B cell (primary cell): Measurements from ENCODE around the gene GALNT10. TPM values are rescaled to one million over a fixed set of nuclear protein-coding genes. Genes with fewer than 3 reads are reported as not detected.

ENCODE experiments used
- ATAC-seq: fragments of 200-7000 bp; cut with Tn5 transposase; one replicate; pipeline ENCODE4 v1.10.0; 2021; ENCODE audit warnings: low read depth, mild to moderate bottlenecking, moderate number of reproducible peaks, moderate library complexity
- CTCF ChIA-PET: fragments of 350-600 bp; sonication (Branson Sonifier 250); formaldehyde crosslinking; loops from one replicate; lab custom pipeline; 2021; ENCODE audit warnings: antibody characterized with exemption, inconsistent platforms; lab: Charles Lee
- POLR2A ChIA-PET: fragments of 350-600 bp; sonication (Branson Sonifier 250); formaldehyde crosslinking; loops from one replicate; lab custom pipeline; 2021; ENCODE audit warnings: antibody characterized with exemption; lab: Charles Lee
- DNase-seq: peaks from one replicate; pipeline ENCODE4 v3.0.0; 2013
- H2AFZ ChIP-seq: 2 replicates; pipeline ENCODE4 v1.6.1; 2012; ENCODE audit warnings: mild to moderate bottlenecking, low read depth, low read length; ENCODE audit not compliant: insufficient read depth, poor library complexity, severe bottlenecking
- H3K27ac ChIP-seq, 2 donors: 1 replicate in 1 of 2; 2 replicates in 1 of 2; pipeline ENCODE4 v1.5.1; 2012 to 2013; ENCODE audit warnings: low read length in 2 of 2, mild to moderate bottlenecking in 2 of 2, moderate library complexity in 1 of 2
- H3K27me3 ChIP-seq, 4 experiments: fragments of 200-600 bp in 1 of 4; sonication (generic) in 1 of 4; replicated peaks in 1 of 4; 1 replicate in 2 of 4; 2 replicates in 2 of 4; pipeline versions ENCODE4 v1.6.1 to v1.7.0; 2013 to 2016; ENCODE audit warnings: low read length in 3 of 4, mild to moderate bottlenecking in 2 of 4, mixed read lengths in 1 of 4, moderate library complexity in 1 of 4; ENCODE audit not compliant: insufficient read depth in 4 of 4, control insufficient read depth in 3 of 4; ENCODE audit errors: control extremely low read depth in 1 of 4
- H3K36me3 ChIP-seq, 2 experiments: replicated peaks in 1 of 2; 1 replicate in 1 of 2; 2 replicates in 1 of 2; pipeline versions ENCODE4 v1.6.1 to v1.7.1; 2013; ENCODE audit warnings: low read length in 1 of 2; ENCODE audit not compliant: insufficient read depth in 2 of 2, control insufficient read depth in 1 of 2; ENCODE audit errors: control extremely low read depth in 1 of 2, extremely low read depth in 1 of 2
- H3K4me1 ChIP-seq, 2 donors: fragments of 200-600 bp in 1 of 2; sonication (generic) in 1 of 2; 1 replicate in 1 of 2; 2 replicates in 1 of 2; pipeline versions ENCODE4 v1.5.1 to v1.6.1; 2013 to 2017; ENCODE audit warnings: low read length in 2 of 2; ENCODE audit not compliant: control insufficient read depth in 2 of 2, insufficient read depth in 2 of 2
- H3K4me2 ChIP-seq: replicated peaks from 2 replicates; pipeline ENCODE3; 2012; ENCODE audit warnings: mild to moderate bottlenecking, low read depth, low read length; ENCODE audit not compliant: poor library complexity, severe bottlenecking
- H3K4me3 ChIP-seq, 5 experiments: fragments of 200-600 bp in 1 of 5; sonication (generic) in 1 of 5; 1 replicate in 3 of 5; 2 replicates in 2 of 5; pipeline versions ENCODE4 v1.5.1 to v1.7.0; 2011 to 2016; ENCODE audit warnings: low read length in 4 of 5, mild to moderate bottlenecking in 4 of 5, low read depth in 2 of 5, control low read depth in 1 of 5, moderate library complexity in 1 of 5; ENCODE audit not compliant: insufficient read depth in 1 of 5; ENCODE audit errors: control extremely low read depth in 1 of 5, extremely low read depth in 1 of 5
- H3K79me2 ChIP-seq: fragments of 200-600 bp; sonication (generic); one replicate; pipeline ENCODE4 v1.6.0; 2016; ENCODE audit warnings: low read length; ENCODE audit not compliant: control insufficient read depth, insufficient read depth
- H3K9ac ChIP-seq: fragments of 200-600 bp; sonication (generic); 2 replicates; pipeline ENCODE4 v1.6.1; 2017; ENCODE audit warnings: mild to moderate bottlenecking, low read length, moderate library complexity
- H3K9me3 ChIP-seq, 3 donors: one replicate each; pipeline versions ENCODE4 v1.6.1 to v1.7.1; 2013; ENCODE audit warnings: low read length in 2 of 3; ENCODE audit not compliant: control insufficient read depth in 2 of 3, insufficient read depth in 1 of 3; ENCODE audit errors: control extremely low read depth in 1 of 3
- H4K20me1 ChIP-seq: 2 replicates; pipeline ENCODE4 v1.6.0; 2012; ENCODE audit warnings: mild to moderate bottlenecking, low read length; ENCODE audit not compliant: insufficient read depth, control insufficient read depth, poor library complexity, severe bottlenecking
- H3K27ac Mint-ChIP-seq: one replicate; pipeline ENCODE4 v1.8.0; 2021; ENCODE audit warnings: mixed read lengths
- H3K27me3 Mint-ChIP-seq: one replicate; pipeline ENCODE4 v1.8.0; 2021; ENCODE audit warnings: mixed read lengths
- H3K4me1 Mint-ChIP-seq: one replicate; pipeline ENCODE4 v1.8.0; 2021; ENCODE audit warnings: mixed read lengths
- H3K4me3 Mint-ChIP-seq: one replicate; pipeline ENCODE4 v1.8.0; 2021; ENCODE audit warnings: mixed read lengths
- H3K9me3 Mint-ChIP-seq: one replicate; pipeline ENCODE4 v1.8.0; 2022; ENCODE audit warnings: mixed read lengths; ENCODE audit not compliant: insufficient read depth
- CTCF ChIP-seq: fragments of 200-600 bp; IDR thresholded peaks from one replicate; pipeline ENCODE4 v1.8.0; 2022; ENCODE audit warnings: antibody characterized with exemption, mild to moderate bottlenecking
- EZH2 ChIP-seq: IDR thresholded peaks from 2 replicates; pipeline ENCODE4 v1.6.1; 2012; ENCODE audit warnings: borderline replicate concordance, low read depth, mild to moderate bottlenecking, moderate library complexity, low read length; ENCODE audit not compliant: insufficient read depth, poor library complexity, severe bottlenecking
- WGBS: methylation state at CpG from one replicate; pipeline ENCODE4 v1.1.5; 2013; ENCODE audit warnings: missing lambda C conversion rate; ENCODE audit not compliant: insufficient coverage; 5-methylcytosine and 5-hydroxymethylcytosine counted together
- intact Hi-C: fragments of 100-400 bp; cut with micrococcal nuclease; formaldehyde crosslinking; loops from one replicate; pipeline ENCODE4 v1.10.0; 2022
- polyA plus RNA-seq: library from polyadenylated mRNA; depleted of rRNA; stranded (reverse); fragments of >200 nt; gene quantifications from 2 replicates; pipeline ENCODE4 v1.2.3, GENCODE V29; 2012
- total RNA-seq, 2 donors: library from RNA; stranded (reverse); fragments of 120-200 nt in 1 of 2; gene quantifications; 1 replicate in 1 of 2; 2 replicates in 1 of 2; pipeline versions ENCODE4 v1.2.3 to v1.2.4, GENCODE V29; 2013 to 2022

The GALNT10 gene
- total and polyA plus RNA-seq, 2 donors (not counting 1 experiment from before 2014, with no cell fraction given): 27.7 to 42.8 TPM

GRCh38 chr5:154275566-154275965 is 85.0 kb downstream of the GALNT10 start:
- Histone ChIP-seq H3K4me2 (no peak overlapping the region), H4K20me1 (no peaks in the 10 kb centered on the region), H3K9me3 (no peaks in the 10 kb centered on the region), H3K36me3 (no peaks in the 10 kb centered on the region), H3K79me2 (peaks cover 10% of the 10 kb centered on the region), H3K27me3 (no peaks in the 10 kb centered on the region), H3K4me3 (no peak overlapping the region), H3K9ac (no peak overlapping the region), H3K4me1 (peaks cover 34 to 35% of the 10 kb centered on the region in 2 donors), H3K27ac (no peak overlapping the region), H2AFZ (no peak overlapping the region)
- ATAC-seq (no peak), DNase-seq (no peak)
- no peak for TF ChIP-seq CTCF
- no peak for TF ChIP-seq EZH2
- POLR2A ChIA-PET: no interaction called here
- Mint-ChIP-seq H3K27ac (no peak overlapping the region), H3K9me3 (no peaks in the 10 kb centered on the region), H3K4me3 (no peak overlapping the region), H3K4me1 (peaks cover 40% of the 10 kb centered on the region), H3K27me3 (no peaks in the 10 kb centered on the region)
- WGBS: 83% methylated on average over 3 of the region's 3 CpGs
- CTCF ChIA-PET: no interaction called here
- intact Hi-C loops: no loop called here

- ATAC-seq: no peak
- H3K4me3 ChIP-seq: no peak overlapping the region
- TF ChIP-seq EZH2 (no peak), CTCF (no peak)
- Mint-ChIP-seq H3K27me3 (no peaks in the 10 kb centered on the region), H3K27ac (no peak overlapping the region), H3K4me1 (peaks cover 39% of the 10 kb centered on the region), H3K9me3 (no peaks in the 10 kb centered on the region), H3K4me3 (no peak overlapping the region)
- DNase-seq: no peak
- intact Hi-C loops: no loop called here
- no peaks in the 10 kb centered on the region for H3K9me3 ChIP-seq
- CTCF ChIA-PET: no interaction called here
- POLR2A ChIA-PET: no interaction called here
- WGBS: 67% methylated on average over 3 of the region's 5 CpGs
- H3K4me2 ChIP-seq: no peak overlapping the region
- H3K79me2 ChIP-seq: peaks cover 10% of the 10 kb centered on the region
- no peaks in the 10 kb centered on the region for H3K36me3 ChIP-seq
- no peak overlapping the region for H2AFZ ChIP-seq
- H3K9ac ChIP-seq: no peak overlapping the region
- H3K27ac ChIP-seq: no peak overlapping the region
- H4K20me1 ChIP-seq: no peaks in the 10 kb centered on the region
- no peaks in the 10 kb centered on the region for H3K27me3 ChIP-seq
- peaks cover 34% of the 10 kb centered on the region in 2 donors for H3K4me1 ChIP-seq
Observed at GRCh38 chr5:154276261-154276972, 85.9 kb downstream of the GALNT10 start.
